ACHN (cell line): Measurements from ENCODE around the gene KLHL20.
"Not testable (repeated sequence)": the region's sequence is repeated elsewhere in the genome, so short reads cannot be mapped to it uniquely, and the experiment has no call there.

Source experiments
- DNase-seq: peaks from one replicate; pipeline ENCODE4 v3.0.0-alpha.2; 2015
- in situ Hi-C: cut with HindIII; loops from 2 replicates; pipeline ENCODE4 v1.10.0; 2017; ENCODE audit warnings: low sequenced_read_pairs, low pct_ligation_motif_present, low pct_unique_long_range_greater_than_20kb

KLHL20 gene

GRCh38 chr1:173742203-173742886, 27.6 kb downstream of the KLHL20 start:
- in situ Hi-C loops: no loop called here
- DNase-seq: no peak

GRCh38 chr1:173744651-173745050, 29.9 kb downstream of the KLHL20 start:
- in situ Hi-C loops: no loop called here
- DNase-seq: no peak

- in situ Hi-C loops: no loop called here
- no peak for DNase-seq
Measured at GRCh38 chr1:173749137-173749536, 34.4 kb downstream of the KLHL20 start.

GRCh38 chr1:173753830-173754229, 39.0 kb downstream of the KLHL20 start:
- DNase-seq: no peak
- in situ Hi-C loops: no loop called here

GRCh38 chr1:173757666-173758065, 42.9 kb downstream of the KLHL20 start:
- no peak for DNase-seq

GRCh38 chr1:173758110-173758509, 43.3 kb downstream of the KLHL20 start:
- no peak for DNase-seq
- in situ Hi-C loops: no loop called here

More at GRCh38 chr1:173757666-173758065, 42.9 kb downstream of the KLHL20 start:
- in situ Hi-C loops: no loop called here

GRCh38 chr1:173758980-173759379, 44.2 kb downstream of the KLHL20 start:
- in situ Hi-C loops: no loop called here
- no peak for DNase-seq

GRCh38 chr1:173764331-173764730, 49.5 kb downstream of the KLHL20 start:
- DNase-seq, in situ Hi-C loops: not testable (repeated sequence)

GRCh38 chr1:173768206-173768605, 53.4 kb downstream of the KLHL20 start:
- DNase-seq: no peak
- in situ Hi-C loops: no loop called here

- DNase-seq: no peak
- in situ Hi-C loops: no loop called here
Measured at GRCh38 chr1:173768827-173769226, 54.0 kb downstream of the KLHL20 start.

- DNase-seq, in situ Hi-C loops: not testable (repeated sequence)
Measured at GRCh38 chr1:173770330-173770729, 55.5 kb downstream of the KLHL20 start.

- no peak for DNase-seq
- in situ Hi-C loops: no loop called here
Measured at GRCh38 chr1:173771560-173771959, 56.8 kb downstream of the KLHL20 start.

- in situ Hi-C loops: no loop called here
- no peak for DNase-seq
Measured at GRCh38 chr1:173775578-173776226, 60.9 kb downstream of the KLHL20 start.

- in situ Hi-C loops: no loop called here
- DNase-seq: no peak
Measured at GRCh38 chr1:173779936-173780335, 65.2 kb downstream of the KLHL20 start.

- DNase-seq: no peak
- in situ Hi-C loops: no loop called here
Measured at GRCh38 chr1:173784997-173785396, 70.2 kb downstream of the KLHL20 start.

- no peak for DNase-seq
- in situ Hi-C loops: no loop called here
Measured at GRCh38 chr1:173789841-173790240, 75.1 kb downstream of the KLHL20 start.

- in situ Hi-C loops: no loop called here
- no peak for DNase-seq
Measured at GRCh38 chr1:173798078-173798477, 83.3 kb downstream of the KLHL20 start.

GRCh38 chr1:173799995-173800394, 85.2 kb downstream of the KLHL20 start:
- DNase-seq, in situ Hi-C loops: not testable (repeated sequence)

GRCh38 chr1:173802961-173803360, 88.2 kb downstream of the KLHL20 start:
- in situ Hi-C loops: no loop called here
- DNase-seq: no peak

GRCh38 chr1:173813654-173814053, 98.9 kb downstream of the KLHL20 start:
- in situ Hi-C loops, DNase-seq: not testable (repeated sequence)
